HK-2 (cell line): ENCODE data around the gene UBASH3A.

Experiments
- DNase-seq: peaks from one replicate; pipeline ENCODE4 v3.0.0-alpha.2; 2018; ENCODE audit not compliant: unreplicated experiment

UBASH3A gene

DNA sequence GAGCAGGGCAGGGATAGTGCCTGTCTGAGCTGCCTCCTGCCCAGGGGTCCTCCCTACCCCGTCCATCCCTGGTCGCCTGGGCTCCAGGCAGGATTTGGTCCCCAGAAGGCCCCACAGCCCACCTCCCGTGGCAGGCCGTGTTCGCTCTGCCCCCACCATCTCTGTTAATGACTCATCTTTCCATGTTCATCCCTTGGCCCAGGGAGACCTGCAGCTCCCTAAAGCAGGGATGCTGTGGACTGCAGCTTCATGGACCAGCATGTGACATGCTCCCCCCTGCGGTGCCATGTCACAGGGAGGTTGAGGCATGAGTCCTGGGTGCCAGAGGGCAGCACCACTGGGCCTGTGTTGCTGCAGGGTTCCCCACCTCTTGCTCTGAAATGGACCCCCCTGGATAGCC lies 26.8 kb downstream of the UBASH3A start:
- DNase-seq: no peak

DNA sequence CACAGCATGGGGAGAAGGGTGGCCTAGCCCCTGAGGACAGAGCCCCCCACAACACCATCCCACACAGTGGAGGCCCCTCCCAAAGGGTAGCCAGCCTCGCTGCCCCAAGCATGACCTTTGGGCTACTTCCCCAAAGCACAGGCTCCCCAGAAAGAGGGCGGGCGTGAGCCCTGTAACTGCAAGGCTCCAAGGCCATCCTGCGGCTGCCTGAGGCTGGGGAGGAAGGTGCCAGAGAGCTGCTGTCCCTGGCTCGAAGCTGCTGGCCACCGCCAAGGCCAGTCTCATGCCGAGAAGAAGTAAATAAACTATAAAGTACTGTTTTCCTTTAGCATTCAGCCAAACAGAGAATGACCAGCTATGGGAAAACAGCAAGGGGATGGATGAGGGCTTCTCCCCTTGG lies 27.5 kb downstream of the UBASH3A start:
- DNase-seq: no peak

DNA sequence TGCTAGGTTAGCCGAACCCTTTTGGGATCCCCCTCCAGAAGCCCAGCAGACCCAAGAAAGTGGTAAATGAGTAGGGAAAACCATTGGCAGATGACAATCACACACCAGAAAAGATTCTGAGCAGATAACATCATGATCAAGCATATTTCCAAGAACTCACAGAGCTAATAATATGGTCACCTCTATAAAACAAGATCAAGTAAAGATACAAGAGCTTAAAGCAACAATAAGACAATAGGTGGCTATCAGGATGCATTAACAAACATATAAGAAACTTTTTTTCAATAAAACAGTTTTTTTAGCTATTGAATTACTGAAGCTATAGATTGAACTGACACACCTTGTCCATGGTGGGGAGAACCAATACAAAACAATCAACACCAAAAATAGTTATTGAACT lies 29.0 kb downstream of the UBASH3A start:
- no peak for DNase-seq

DNA sequence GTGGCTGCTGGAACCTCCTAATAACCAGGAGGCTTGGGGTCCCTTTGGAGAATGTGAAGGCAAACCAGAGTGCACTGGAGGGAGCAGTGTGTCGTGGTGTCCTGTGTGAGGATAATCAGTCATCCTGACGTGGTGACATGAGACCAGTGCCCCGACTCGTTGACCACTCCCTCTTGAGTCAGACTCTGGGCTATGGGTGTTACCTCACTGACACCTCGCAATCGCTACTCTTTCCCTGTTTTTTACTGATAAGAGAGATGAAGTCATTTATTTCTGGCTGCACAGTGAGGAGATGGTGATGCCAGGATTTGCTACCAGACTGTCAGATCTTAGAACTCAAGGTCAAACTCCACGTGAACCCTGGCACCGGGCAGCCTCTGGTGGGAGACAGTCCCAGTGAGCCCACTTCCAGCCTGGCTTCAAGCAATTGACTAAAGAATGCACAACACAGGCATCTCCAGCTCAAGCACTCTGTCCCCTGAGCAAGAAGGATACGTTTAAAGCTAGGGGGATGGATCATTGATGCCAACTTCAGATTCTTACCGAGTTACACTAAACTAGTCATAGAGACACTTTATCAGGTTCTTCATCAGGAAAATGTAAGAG lies 30.3 kb downstream of the UBASH3A start:
- DNase-seq: no peak

DNA sequence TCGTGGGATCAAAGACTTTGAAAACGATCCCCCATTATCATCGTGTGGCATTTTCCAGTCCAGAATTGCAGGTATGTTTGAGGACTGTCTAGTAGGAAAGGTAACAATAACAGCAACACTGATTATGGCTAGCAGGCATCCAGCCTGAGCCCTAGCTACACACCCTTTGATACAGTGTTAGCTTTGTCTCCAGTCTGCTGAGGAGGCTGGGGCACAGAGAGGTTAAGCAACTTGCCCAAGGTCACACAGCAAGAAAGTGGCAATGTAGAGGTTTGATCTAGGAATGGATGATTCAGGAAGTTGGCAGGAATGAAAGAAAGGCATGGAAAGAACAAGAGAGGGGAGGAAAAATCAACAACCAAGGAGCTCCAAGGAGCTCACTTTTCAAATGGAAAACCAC lies 31.2 kb downstream of the UBASH3A start:
- no peak for DNase-seq

DNA sequence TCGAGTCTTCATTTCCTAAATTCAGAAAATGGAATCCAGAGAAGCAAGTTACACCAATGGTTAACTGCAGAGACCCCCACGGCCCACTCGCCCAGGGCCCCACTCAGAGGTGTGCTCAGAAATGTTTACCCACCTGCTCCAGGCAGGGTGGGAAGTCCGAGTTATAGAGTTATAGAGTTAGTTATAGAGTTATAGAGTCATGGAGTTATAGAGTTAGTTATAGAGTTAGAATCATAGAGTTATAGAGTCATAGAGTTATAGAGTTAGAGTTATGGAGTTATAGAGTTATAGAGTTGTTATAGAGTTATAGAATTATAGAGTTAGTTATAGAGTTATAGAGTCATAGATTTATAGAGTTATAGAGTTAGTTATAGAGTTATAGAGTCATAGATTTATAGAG lies 31.7 kb downstream of the UBASH3A start:
- no peak for DNase-seq

DNA sequence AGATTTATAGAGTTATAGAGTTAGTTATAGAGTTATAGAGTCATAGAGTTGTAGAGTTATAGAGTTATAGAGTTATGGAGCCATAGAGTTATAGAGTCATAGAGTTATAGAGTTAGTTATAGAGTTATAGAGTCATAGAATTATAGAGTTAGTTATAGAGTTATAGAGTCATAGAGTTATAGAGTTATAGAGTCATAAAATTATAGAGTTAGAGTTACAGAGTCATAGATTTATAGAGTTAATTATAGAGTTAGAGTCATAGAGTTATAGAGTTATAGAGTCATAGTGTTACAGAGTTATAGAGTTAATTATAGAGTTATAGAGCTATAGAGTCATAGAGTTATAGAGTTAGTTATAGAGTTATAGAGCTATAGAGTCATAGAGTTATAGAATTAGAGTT lies 32.1 kb downstream of the UBASH3A start:
- DNase-seq: no peak

DNA sequence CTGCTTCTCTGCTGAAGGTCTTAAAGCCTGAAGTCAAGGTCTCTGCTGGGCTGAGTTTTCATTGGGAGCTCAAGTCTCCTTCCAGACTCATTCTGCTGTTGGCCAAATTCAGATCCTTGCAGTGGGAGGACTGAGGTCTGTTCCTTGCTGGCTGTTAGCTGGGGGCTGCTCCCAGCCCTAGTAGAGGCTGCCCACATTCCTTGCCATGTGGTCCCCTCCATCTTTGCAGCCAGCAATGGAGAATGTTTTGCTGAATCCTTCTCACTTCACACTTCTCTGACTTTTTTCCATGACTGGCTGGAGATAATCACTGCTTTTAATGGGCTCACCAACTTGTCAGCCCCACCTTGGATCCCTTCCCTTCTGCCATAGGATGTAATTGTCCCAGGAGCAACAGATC lies 33.2 kb downstream of the UBASH3A start:
- no peak for DNase-seq

DNA sequence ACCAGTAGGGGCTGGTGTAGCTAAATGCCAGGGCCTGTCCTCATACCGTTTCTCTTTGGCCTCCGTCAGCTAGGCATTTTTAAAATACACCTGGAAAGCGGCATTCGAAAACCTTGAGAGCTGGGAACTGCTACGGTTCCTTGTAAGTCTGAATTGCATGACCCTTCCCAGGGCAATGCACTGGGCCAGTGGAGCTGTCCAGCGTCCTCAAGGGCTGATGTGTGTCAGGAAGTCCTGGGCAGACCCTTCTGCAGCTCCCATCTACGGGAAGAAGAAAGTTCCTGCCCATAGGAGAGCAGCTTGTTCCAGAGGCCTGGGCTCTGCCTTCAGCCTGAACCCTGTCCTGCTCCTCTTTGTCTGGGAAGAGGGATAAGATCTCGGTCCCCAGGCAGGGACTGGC lies 34.1 kb downstream of the UBASH3A start:
- DNase-seq: no peak

DNA sequence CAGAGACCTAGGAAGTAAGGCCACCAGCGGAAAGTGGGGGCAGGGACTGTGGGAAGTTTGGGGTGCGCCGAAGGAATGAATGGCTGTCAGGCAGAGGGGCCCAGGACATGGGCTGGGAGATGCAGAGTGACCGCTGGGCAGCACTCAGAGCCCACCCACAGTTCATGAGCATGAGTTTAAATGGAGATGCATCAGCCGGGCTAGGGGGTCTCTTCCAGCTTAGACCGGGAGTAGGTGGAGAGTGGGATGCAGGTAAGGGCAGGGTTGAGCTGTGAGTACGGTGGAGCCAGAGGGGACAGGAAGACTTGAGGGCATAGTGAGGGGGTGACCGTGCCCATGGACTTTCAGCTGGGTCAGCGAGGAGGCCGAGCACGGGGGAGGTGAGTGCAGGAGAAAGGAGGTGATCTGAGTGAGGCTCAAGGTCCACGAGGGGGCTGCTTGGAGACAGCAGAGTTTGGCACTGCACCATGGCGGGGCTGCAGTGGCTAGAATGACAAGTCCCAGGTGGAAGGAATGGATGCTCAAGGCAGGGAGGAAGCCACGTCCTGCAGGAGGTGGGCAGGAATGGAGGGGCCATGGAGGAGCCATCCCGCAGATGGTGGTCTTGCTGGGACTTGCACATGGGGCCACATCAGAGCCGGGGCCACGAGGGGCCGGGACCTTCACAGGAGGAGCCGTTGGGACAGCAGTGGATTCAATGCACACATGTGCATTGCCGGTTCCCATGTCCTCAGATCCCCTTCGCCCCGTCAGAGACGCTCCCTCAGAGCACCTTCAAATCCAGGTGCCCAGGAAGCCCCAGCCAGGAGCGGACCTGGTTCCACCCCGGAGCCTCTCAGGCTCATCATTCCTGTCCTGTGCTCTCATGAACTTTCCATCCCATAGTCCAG lies 34.9 kb downstream of the UBASH3A start:
- DNase-seq: no peak

DNA sequence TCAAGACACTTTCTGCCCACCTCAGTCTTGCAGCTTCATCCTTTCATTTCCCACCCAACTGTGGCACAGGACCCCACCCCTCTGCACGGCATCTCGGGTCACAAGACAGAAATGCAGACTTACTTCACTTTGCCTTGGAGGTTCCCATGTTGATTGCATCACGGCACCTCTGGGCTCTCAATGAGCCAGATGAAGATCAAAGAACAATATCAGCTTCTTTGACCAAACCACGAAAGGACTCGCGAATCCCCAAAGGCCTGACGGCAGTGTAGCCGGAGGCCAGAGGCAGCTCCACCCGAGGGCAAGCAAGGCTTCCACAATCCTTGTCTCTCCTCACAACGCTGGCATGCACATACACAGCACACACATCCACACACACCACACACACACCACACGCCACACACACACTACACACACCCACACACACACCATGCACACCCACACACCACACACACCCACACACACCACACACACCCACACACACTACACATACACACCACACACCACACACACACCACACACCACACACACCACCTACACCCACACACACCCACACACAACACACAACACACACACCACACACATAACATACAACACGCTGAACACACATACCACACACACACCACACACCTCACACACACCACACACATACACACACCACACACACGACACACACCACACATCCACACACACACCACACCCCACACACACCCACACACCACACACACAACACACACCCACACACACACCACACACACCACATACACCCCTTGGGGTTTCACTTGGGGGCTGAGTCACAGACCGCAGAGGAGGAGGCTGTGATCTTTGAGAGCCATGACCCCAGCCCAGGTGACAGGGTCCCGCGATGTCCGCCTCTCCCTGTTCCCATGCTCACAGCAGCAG lies 35.8 kb downstream of the UBASH3A start:
- no peak for DNase-seq

DNA sequence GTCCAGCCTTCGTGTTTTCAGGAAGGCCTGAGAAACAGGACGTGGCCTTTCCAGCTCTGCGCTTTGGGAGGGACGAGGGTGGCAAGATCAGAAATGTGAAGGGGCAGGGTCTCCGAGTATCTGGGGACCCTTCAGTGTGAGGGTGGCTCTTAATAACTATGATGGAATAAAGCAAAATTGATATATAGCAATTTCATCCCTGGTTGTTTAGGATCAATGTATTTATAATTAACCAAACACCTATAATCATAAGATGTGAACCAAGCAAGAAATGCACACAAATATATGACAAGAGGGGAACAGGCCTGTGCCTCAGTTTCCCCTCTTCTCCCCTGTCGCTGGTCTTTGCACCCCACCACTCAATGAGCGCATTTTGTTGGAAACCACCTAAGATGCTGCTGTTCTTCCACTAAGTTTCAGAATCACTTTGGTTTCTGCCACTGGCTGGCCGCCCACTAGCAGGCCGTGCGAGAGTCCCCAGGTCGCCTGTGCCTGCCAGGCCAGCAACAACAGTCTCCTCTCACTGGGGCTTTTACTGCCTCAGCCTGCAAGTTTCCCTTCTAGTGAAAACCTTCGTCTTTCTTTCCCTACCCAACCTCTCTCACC lies 36.6 kb downstream of the UBASH3A start:
- DNase-seq: no peak

DNA sequence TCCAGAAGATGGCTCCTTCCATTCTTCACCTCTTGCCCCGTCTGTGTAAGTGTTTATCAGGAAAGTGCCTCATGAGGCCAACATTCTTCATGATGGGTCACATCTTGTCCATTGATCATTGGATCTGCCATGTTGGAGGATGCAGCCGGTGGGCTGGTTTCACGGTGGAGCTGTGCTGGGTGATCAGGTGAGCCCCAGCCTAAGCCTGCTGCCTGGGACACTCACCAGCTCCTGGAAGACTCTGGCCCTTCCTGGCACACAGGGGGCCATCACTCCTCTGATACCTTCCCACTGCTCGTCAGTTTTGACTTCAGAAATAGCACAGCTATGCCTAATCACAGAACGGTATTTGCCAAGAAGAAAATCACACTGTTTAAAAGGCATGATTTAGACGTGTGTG lies 38.3 kb downstream of the UBASH3A start:
- no peak for DNase-seq

DNA sequence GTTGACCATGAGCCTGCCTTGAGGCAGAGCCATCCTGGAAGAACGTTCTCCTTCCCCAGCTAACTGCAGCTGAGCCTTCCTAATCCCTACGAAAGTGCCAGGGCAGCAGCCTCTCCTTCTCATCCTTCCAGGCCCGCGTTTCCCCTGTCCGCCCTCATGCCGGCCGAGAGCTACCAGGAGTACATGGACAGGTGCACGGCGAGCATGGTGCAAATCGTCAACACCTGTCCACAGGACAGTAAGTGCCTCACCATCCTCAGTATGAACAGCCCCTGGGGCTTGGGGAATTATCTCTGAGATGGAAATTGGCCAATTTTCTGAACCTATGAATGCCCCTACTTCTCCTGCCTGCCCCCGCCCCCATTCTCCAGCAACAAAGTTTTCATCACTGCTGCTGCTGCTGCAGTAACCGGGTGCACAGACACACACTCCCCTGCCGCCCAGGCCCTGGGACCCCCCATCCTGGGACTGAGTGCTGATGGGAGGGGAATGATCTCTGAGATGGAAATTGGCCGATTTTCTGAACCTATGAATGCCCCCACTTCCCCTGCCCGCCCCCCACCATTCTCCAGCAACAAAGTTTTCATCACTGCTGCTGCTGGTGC lies 39.6 kb downstream of the UBASH3A start:
- no peak for DNase-seq

DNA sequence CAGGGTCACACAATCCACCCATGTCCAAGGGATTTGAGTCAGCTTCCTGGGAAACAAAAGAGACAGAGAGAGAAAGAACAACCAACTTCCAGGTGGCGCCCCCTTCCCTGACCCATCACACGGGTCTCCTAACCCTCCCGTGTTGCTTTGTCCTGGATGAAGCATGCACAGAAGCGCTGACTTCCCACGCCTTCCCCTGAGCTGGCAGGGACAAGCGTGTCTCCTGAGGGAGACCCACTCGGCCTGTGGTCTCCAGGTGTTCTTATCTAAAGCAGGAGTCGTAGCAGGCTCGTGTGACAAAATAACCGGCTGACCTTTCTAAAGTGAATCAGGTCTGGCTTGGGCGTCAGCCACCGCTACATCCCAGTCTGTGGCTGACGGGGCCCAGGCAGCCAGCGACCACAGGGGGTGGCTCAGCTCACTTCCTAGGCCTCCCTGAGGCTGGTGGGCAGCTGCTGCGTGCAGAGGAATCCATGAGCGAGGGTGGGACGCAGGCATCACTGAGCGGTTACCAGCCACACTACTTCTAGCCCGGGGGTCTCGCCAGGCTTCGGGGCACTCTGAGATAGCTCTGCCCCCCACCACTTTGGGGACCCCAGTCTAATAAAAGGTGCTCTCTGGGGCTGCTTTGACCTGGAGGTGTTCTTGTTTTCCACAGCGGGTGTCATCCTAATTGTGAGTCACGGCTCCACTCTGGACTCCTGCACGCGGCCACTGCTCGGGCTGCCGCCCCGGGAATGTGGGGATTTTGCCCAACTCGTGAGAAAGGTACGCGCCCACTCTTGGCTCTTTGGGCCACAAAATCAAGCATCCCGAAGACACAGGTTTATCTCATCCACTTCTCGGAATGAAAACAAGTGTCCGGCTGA lies 40.4 kb downstream of the UBASH3A start:
- DNase-seq: no peak

DNA sequence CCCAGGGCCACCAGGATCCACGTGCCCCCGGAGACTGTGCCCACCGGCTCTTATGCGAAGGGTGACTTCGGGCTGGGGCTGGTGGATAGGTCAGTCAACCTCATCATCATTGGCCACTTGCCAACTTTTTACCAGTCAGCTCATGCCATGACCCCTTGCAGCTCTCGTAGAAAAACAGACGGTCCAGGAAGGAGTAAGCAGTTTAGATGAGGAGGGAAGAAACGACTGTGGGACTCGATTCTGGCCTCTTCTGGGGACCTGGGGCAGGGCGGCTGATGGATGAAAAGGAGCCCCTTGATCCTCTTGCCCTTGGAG lies 41.0 kb downstream of the UBASH3A start:
- no peak for DNase-seq

DNA sequence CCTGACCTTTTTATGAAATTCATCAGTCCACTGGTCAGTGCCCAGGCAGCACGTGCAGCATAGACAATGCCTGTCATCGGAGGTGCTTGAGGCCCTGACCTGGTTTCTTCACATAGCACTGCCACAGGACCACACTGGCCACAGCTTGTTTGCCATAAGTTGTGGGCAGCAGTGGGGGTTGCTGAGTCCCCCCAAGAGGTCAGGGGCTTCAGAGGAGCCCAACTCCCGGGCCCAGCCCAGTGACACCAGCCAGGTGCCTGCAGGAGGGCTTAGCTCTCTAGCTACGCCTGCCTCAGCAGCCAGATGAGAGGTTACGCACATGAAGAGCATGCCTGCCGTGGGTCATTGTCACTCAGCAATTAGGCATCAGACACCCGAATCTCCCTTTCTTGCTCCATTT lies 41.6 kb downstream of the UBASH3A start:
- DNase-seq: no peak

DNA sequence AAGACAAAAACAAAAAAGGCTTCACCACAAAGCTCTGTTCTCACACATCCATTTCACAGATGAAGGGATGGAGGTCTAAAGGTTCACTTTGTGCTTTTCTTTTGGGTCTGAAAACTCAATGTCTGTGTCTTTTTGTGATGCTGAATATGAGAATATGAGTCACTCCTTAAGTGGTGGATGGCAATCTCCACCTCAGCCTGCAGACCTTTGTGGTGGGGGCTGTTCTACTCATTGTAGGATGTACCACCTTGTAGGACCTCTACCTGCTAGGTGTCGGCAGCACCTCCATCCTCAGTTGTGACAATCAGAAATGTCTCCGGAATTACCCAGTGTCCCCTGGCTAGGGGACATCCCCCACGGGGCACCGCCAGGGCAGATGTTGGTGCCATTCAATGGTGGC lies 42.8 kb downstream of the UBASH3A start:
- DNase-seq: no peak

DNA sequence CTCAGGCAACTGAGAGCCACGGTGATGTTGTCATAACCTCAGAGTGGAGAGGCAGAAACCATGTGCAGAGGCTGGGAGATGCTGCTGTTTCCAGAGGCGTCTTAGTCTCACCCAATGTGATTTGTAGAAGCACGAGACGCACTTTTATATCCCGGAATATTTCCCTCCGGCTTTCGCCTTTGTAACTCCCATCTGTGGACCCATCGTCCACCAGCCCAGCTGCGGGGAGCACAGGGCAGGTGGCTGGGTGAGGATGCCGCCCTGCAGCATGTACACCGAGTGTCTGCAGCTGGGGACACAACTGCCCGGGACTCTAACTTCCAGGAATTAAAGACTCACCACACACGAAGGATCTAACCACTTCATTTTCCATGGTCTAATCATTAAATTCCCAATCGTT lies 43.5 kb downstream of the UBASH3A start:
- DNase-seq: no peak

DNA sequence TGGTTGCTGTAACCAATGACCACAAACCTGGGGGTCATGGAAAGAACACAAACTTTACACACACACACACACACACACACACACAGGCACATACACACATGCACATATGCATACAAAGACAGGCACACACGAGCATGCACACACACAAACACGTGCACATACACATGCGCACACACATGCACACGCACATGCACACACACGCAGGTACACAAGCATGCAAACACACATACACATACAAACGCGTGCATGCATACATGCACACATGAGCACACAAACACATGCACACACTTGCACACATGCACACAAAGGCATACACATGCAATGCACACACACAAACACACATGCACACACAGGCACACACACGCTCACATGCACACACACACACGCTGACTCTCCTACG lies 44.0 kb downstream of the UBASH3A start:
- DNase-seq: no peak

DNA sequence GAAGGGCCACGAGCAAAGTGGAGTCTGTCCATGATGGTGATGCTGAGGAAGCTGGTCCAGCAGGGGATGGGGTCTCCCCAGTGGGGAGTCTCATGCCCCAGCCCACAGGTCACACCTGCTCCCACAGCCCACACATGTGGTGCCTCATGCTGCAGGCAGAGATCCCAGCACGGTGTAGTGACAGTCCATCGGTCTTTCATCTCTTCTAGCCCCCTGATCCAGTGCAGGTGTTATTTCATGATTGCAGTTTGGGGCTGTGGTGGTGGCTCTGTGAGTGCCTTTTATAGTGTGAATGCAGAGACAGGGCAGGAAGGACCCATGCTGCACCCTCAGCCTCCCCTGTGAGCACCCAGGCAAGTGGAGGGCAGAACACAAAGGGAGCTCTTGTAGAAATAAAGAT lies 45.0 kb downstream of the UBASH3A start:
- DNase-seq: no peak
